ENCODE results near the gene GAL.
"Not testable (repeated sequence)": the region's sequence is repeated elsewhere in the genome, so short reads cannot be mapped to it uniquely, and the experiment has no call there.

GAL gene

DNA sequence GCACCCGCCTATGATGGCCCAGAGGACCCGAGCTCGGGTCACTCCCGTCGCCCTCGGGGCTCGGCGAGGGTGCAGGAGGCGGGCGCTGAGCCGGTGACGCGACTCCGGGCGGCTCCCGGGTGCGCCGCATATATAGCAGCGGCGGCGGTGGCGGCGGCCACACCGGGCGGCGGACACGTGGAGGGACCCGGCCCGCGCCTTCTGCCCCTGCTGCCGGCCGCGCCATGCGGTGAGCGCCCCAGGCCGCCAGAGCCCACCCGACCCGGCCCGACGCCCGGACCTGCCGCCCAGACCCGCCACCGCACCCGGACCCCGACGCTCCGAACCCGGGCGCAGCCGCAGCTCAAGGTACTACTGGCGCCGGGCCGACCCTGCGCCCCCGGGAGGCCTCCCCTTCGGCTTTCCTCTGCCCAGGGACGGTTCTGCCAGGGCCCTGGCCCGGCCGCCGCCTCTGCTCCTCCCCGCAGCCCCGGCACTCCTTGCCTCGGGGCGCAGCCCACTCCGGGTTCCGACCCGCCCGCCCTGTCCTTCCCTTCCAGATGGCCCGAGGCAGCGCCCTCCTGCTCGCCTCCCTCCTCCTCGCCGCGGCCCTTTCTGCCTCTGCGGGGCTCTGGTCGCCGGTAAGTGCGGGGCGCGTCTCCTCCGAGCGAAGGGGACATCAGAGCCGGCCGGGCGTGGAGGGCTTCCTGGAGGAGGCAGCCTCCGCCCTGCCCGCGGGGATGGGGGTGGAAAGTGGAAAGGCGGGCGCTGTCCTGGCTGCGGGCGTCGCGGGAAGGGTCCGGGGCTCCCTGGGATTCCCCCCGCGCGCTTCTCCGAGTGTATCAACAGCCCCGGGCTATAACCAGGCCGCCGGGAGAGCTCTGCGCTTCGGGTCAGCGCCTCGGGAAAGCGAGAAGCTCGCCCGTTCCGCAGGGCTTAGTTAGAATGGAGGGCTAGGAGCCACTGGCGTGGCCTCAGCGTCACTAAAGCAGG is at the start of gene GAL:
GAL (plus strand) TSS at position 160 of the 972 bp plus-strand sequence; CDS start at position 540, 380 bp downstream.
- no peak for DNase-seq

DNA sequence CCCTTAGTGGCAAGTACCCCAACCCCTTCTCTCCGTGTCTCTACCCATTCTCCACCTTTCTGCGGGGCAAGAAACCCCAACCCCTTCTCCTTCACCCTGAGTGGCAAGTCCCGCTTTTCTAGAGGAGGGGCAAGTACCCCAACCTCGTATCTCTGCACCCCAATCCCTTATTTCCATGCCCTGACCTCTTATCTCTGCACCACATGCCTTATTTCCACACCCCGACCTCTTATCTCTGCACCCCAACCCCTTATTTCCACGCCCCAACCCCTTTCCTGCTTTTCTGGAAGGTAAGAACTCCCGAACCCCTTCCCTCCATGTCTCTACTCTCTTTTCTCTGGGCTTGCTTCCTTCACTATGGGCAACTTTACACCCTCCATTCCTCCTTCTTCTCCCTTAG is 49.7 kb upstream of the GAL start:
- not testable (repeated sequence) for DNase-seq

DNA sequence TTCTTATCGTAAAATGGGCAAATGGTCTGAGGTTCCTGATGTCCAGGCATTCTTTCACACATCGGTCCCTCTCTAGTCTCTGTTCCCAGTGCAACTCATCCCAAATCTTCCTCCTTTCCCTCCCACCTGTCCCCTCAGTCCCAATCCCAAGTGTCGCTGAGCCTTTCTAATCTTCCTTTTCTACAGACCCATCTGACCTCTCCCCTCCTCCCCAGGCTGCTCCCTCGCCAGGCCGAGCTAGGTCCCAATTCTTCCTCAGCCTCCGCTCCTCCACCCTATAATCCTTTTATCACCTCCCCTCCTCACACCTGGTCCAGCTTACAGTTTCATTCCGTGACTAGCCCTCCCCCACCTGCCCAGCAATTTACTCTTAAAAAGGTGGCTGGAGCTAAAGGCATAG is 49.2 kb upstream of the GAL start:
- not testable (repeated sequence) for DNase-seq

- DNase-seq = not testable (repeated sequence)
These were observed 48.5 kb upstream of the GAL start for GRCh38 chr11:68635883-68636282.

DNA sequence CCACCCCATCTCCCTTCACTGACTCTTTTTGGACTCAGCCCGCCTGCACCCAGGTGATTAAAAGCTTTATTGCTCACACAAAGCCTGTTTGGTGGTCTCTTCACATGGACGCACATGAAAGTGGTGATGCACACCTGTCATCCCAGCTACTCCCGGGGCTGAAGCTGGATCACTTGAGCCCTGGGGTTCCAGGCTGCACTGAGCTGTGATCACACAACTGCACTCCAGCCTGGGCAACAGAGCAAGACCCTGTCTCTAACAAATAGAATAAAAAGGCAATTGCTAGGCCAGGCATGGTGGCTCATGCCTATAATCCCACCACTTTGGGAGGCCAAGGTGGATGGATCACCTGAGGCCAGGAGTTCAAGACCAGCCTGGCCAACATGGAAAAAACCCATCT is 45.0 kb upstream of the GAL start:
- DNase-seq = not testable (repeated sequence)

DNA sequence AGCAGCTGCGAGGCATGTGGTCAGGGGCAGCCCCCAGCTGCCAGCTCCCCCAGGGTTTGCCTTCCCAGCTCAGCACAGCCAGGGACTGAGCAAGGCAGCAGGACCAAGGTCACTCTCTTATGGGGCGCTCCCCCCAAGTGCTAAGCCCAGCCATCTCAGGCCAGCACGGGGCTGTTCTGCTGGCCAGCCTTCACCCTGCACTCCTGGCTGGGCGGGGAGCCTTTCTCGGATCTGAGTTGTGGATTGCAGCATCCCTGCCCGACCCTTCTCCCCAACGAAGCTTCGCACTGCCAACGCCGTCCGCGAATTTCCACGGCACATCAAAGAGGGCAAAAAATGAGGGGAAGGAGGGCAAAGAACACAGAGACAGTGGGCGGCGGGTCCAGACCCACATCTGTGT is 42.5 kb upstream of the GAL start:
- DNase-seq = no peak

GRCh38 chr11:68643585-68643984 is 40.8 kb upstream of the GAL start:
- no peak for DNase-seq

DNA sequence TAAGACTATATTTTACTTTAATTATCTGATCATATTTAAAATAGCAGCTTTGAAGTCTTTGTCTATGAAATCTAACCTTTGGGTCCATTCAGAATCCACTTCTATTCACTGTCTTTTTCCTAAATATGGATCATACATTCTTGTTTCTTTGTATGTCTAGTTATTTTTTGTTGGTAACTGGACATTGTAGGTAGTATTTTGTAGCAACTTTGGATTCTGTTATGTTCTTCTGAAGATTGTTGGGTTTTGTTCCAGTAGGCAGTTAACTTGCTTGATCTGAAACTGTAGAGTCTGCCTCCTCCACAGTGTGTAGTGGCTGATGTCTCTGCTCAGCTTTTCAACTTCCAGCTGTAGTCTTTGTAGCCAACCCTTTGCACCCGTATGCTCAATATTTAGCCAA is 37.5 kb upstream of the GAL start:
- DNase-seq = no peak

- no peak for DNase-seq
These were observed 34.3 kb upstream of the GAL start for GRCh38 chr11:68649851-68650555.

- no peak for DNase-seq
These were observed 33.5 kb upstream of the GAL start for GRCh38 chr11:68650801-68651200.

- no peak for DNase-seq
These were observed 32.9 kb upstream of the GAL start for GRCh38 chr11:68651208-68651984.

GRCh38 chr11:68651985-68652682 is 32.2 kb upstream of the GAL start:
- no peak for DNase-seq

- no peak for DNase-seq
These were observed 31.6 kb upstream of the GAL start for GRCh38 chr11:68652683-68653156.

DNA sequence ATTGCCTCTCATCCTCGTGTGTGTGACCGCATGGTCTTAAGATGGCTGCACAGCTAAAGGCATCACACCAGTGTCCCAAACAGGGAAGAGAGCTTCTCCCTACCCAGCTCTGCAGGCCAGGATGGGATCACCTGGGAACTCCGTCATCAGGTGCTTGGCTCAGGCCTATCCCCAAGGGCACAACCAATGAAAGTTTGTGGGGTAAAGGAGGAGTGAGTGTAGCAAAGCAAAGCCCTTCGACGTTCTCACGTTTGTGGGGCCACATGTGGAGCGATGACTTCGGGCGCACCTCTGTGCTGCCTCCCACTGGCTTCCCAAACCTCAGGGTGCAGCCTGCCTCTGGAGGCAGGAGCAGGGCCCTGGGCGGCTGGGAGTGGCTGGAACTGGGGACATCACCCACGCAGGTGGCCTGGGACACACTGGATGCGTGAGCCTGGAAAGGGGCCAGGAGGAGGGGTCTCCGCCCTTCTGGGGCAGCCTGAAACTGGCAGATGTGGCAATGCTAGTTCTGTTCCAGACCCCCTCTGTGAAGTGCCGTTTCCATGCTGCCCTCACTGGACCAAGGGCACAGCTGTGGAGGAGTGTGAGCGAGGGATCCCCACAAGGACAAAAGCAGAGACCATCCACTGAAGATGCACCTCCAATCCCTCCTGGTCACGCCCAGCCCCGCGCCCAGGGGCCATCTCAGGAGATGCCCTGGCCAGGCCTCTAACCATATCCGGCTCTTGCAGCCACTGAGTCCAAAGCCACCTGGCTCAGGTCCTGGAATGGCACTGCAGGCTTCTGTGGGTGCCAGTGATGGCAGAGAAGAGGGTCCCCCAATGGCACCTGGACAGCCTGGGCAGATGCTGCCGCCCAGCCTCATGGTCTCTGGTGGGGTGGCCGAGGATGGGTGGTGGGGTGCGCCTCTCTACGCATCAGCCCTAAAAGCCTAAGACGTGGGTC is 30.6 kb upstream of the GAL start:
- DNase-seq = no peak

GRCh38 chr11:68654978-68655377 is 29.4 kb upstream of the GAL start:
- no peak for DNase-seq

DNA sequence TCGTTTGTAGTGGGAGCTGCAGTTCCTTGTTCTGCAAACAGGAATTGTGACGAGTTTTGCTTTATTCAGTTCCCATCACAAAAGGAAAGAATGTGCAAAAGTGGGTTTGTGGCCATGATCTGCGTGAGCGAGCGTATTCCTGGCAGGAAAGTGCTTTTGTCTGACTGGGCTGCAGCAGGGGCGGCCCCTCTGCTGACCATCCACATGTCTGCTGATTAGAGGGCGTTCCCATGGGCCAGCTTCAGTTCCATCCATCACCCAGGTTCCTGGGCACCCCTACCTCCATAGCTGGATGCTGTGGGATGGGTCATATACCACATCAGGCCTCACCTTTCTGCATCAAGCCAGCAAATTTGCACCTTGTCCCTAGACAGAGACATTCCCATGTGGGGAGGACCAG is 28.9 kb upstream of the GAL start:
- DNase-seq = no peak

DNA sequence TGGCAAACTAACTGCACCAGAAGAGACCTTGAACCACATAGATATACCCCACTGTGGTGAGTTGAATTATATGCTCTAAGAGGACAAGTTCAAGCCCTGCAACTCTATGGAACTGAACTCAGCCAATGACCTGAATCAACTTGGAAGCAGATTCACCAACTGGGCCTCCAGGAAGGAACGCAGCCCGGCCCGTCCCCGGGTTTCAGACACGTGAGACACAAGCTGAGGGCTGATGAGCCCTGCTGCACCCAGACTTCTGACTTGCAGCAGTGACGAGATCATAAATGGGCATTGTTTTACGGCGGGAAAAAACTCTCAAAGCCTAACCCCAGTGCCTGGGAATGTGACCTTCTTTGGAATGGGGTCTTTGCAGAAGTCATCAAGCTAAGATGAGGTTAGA is 28.5 kb upstream of the GAL start:
- DNase-seq = no peak

DNA sequence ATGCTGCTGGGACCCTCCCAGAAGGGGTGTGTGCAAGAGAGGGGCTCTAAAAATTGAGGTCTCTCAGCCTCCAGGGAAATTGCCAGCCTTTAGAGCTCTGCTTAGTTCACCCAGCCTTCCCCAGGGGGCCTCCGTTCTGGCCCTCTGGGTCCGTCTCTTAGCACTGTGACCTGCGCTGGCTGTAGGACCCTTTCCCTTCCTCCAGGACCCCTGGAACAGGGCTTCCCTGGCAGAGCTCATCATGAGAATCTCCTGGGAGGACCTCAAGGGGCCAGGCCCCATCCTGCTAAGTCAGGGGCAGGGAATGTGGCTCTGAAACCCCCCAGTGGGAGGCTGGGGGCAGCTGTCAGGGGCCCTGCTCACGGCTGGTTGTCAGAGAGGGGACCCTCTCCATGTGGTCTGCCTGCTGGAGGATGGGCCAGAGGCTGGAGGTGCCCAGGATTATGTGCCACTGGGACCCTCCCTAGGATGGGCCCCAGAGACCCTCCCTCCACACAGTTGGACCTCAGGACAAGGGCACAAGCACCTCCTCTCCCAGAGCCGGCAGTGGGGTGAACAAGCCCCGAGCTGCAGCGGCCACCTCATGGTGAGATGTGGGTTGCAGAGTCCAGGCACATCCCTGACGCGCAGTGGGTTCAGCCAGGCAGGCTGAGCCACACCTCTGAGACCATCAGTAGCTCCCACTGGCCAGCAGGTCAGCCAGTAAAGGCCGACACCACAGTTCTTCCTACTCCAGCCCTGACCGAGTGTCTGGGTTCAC is 27.1 kb upstream of the GAL start:
- no peak for DNase-seq

- no peak for DNase-seq
These were observed 26.2 kb upstream of the GAL start for GRCh38 chr11:68658097-68658496.

DNA sequence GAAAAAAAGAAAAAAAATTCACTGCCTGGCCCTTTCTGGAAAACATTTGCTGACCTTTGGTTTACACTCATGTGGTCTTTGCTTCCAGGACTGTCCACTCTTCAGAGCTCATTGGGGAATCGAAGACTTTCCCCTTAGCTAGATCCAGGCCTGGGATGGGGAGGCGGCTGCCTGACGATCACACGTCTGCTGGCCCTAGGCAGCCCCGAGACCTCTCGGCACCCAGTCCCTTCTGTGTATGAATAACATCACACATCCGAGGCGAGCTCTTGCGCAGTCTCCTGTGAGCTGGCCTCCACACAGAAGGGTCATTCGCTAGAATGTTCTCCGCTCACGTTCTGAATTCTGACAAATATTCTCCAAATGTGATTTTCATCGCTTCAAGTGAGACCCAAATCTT is 25.7 kb upstream of the GAL start:
- DNase-seq = no peak

Measured in CD4-positive, alpha-beta T cell treated with Interleukin-4 for 4 hours (primary cell).